ENCODE results near the gene CRABP2. TPM values are rescaled to one million over a fixed set of nuclear protein-coding genes. Genes with fewer than 3 reads are reported as not detected.

Gene CRABP2
- total RNA-seq, 6 donors from 2014 or later = 0.76 to 8.1 (median 3.9) TPM; not detected in 1

DNA sequence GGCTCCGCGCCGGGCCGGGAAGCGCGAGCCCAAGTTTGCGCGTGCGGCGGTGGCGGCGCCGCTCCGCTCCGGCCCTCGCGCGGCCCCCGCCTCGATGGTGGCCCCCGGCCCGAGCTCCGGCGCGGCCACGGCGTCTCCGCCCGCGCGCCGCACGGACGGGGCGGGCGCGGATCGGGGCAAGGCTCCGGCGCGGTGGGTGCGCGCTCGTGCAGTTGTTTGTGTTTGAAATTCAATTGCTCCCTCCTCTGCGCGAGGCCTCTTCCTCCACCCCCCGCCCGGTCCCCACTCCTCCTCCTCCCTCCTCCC lies 46.0 kb upstream of the CRABP2 start, which contains the start of gene HDGF:
HDGF (minus strand) TSS at position 225 of the 306 bp plus-strand sequence. CDS start 246 bp downstream, outside the sequence.
- 3% methylated on average over 8 of the region's 48 CpGs; no CpG with 5 or more reads in 1 of the 2 donors for WGBS, 2 donors
- no peak for TF ChIP-seq EP300 (IDR thresholded peaks at IDR 0.05)
- TF ChIP-seq, protein P1, sequence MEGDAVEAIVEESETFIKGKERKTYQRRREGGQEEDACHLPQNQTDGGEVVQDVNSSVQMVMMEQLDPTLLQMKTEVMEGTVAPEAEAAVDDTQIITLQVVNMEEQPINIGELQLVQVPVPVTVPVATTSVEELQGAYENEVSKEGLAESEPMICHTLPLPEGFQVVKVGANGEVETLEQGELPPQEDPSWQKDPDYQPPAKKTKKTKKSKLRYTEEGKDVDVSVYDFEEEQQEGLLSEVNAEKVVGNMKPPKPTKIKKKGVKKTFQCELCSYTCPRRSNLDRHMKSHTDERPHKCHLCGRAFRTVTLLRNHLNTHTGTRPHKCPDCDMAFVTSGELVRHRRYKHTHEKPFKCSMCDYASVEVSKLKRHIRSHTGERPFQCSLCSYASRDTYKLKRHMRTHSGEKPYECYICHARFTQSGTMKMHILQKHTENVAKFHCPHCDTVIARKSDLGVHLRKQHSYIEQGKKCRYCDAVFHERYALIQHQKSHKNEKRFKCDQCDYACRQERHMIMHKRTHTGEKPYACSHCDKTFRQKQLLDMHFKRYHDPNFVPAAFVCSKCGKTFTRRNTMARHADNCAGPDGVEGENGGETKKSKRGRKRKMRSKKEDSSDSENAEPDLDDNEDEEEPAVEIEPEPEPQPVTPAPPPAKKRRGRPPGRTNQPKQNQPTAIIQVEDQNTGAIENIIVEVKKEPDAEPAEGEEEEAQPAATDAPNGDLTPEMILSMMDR (IDR thresholded peaks at IDR 0.05) = peak in 1 of 6 experiments; percentile 0
- peaks cover 40 to 60% (median 48%) of the 10 kb centered on the region in 4 donors for H3K4me1 ChIP-seq
- H3K9me3 ChIP-seq = no peaks in the 10 kb centered on the region
- no peaks in the 10 kb centered on the region for H3K27me3 ChIP-seq
- DNase-seq (no peak), ATAC-seq (ENCODE audit: low FRiP score in 2 of 2) (no peak)
- no peaks in the 10 kb centered on the region for H3K36me3 ChIP-seq
- peak within 1 kb of the TSS; percentile 96 to 99 (median 98) for H3K27ac ChIP-seq
- peak within 1 kb of the TSS; percentile 46 to 93 (median 87) for H3K4me3 ChIP-seq

DNA sequence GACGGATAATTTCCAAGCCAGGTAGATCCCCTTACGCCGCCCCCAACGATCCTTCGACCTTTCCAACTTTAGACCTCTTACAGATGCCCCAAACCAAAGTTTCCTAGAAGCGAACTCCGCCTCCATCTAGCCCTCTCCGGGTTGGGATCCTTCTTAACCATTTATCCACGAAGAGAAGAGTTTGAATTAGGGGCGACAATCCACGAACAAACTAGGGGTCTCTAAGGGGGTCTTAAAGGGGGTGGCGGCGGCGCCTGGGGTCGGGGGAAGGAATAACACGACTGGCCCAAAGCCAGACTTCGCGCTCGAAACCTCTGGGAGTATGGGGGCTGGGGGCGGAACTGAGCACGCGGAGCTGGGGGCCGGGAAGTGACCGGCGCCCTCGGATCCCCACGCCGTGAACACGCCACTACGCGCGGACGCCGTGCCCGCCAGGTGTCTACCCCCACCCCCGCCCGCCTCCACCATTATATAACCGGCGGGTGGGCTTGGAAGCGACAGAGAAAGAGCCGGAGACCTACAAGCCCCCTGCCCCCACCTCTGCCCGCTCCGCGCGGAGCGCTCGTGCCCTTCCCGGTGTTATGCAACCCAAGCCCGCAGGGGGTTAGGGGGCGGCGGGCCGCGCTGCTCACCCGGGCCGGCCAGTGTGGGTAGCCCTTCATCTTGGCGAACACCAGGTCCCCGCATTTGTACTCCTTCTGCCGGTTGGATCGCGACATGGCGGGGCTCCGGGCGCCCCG lies 45.5 kb upstream of the CRABP2 start:
- WGBS, 2 donors = 1% methylated on average over 20 to 45 of the region's 64 CpGs
- Histone ChIP-seq H3K4me3 (peak overlapping the region; percentile 39 to 93 (median 87)), H3K27me3 (no peaks in the 10 kb centered on the region), H3K4me1 (peaks cover 45 to 65% (median 54%) of the 10 kb centered on the region in 4 donors), H3K27ac (peak overlapping the region; percentile 96 to 99 (median 98)), H3K9me3 (no peaks in the 10 kb centered on the region), H3K36me3 (no peaks in the 10 kb centered on the region)
- ATAC-seq (ENCODE audit: low FRiP score in 2 of 2) = peak in 1 of 2 donors; percentile 13
- TF ChIP-seq POLR2A (IDR thresholded peaks at IDR 0.05) = peak in 1 of 4 donors; percentile 45
- TF ChIP-seq POLR2AphosphoS5 (IDR thresholded peaks at IDR 0.05) = peak in 1 of 2 donors; percentile 28
- TF ChIP-seq EP300 (IDR thresholded peaks at IDR 0.05) = no peak
- TF ChIP-seq, protein P1 (IDR thresholded peaks at IDR 0.05) = peak in 4 of 6 experiments; percentile 26 to 55 (median 46)
- DNase-seq = peak; percentile 50 to 93

DNA sequence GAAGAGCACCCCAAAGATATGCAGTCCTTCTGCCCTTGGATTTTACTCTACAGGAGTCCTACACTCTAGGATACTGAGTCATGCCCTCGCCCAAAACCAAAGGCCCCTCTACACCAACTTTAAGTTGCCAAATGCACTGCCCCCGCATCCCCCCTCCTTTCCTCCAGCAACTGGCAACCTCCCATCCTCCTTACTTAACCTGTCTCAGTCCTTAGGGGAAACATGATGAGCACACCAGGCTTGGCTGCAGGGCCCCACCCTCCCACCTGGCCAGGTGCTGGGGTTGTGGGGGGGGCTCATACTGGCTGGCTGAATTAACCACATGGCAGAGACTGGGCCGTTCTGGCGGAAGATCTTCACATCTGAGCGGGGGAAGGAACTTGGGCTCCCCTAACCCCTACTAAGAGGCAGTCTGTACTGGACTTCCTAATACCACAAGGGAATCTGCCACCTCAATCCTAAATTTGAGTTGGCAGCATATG lies 44.8 kb upstream of the CRABP2 start:
- 1 to 9% methylated on average over 3 to 5 of the region's 5 CpGs for WGBS, 2 donors
- ATAC-seq (ENCODE audit: low FRiP score in 2 of 2) (no peak), DNase-seq (peak in 1 of 2 donors; percentile 73)
- Histone ChIP-seq H3K9me3 (no peaks in the 10 kb centered on the region), H3K4me1 (peaks cover 52 to 72% (median 60%) of the 10 kb centered on the region in 4 donors), H3K36me3 (peaks cover 0 to 1% (median 0%) of the 10 kb centered on the region in 4 donors), H3K4me3 (peak overlapping the region; percentile 39 to 93 (median 87)), H3K27ac (peak overlapping the region; percentile 96 to 99 (median 98)), H3K27me3 (no peaks in the 10 kb centered on the region)
- TF ChIP-seq POLR2AphosphoS5 (IDR thresholded peaks at IDR 0.05) (peak in 1 of 2 donors; percentile 49), POLR2A (IDR thresholded peaks at IDR 0.05) (peak in 2 of 4 donors; percentile 37 to 40)
- TF ChIP-seq, protein P1 (IDR thresholded peaks at IDR 0.05) = no peak

DNA sequence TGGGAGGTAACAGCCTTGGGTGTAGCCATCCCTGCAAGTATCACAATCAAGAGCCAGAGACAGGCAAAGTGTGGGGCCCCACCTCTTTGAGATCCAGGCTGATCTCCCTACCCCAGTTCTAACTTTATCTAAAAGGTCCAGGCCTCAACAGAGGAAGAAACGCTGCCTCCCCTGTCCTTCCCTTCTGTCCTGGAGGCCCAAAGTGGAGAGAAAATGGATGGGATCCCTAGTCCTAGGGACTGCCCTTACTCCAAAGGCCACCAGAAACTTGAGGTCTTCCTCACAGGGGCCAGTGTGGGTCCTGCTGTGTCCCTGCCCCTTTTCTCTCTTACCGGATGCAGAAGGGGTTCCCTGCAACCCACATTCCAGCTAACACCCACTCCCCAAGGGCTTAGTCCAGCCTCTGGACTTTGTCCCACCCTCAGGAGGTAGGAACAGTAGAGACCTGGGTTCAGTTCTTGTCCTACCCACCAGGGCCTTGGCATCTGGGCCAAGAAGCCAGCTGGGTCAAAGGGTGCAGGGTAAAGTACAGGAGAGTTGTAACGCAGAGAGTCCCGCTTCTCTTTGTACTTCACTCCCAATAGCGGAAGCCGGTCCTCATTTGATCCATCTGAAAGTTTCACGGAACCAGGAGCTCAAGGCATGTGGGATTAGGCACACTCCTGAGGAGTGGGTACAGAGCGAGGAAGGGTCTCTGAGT lies 44.2 kb upstream of the CRABP2 start:
- H3K4me3 ChIP-seq = peak overlapping the region; percentile 39 to 93 (median 87)
- peaks cover 54 to 76% (median 64%) of the 10 kb centered on the region in 4 donors for H3K4me1 ChIP-seq
- ATAC-seq (ENCODE audit: low FRiP score in 2 of 2) (no peak), DNase-seq (no peak)
- TF ChIP-seq, protein P1 (IDR thresholded peaks at IDR 0.05) = peak in 1 of 6 experiments; percentile 22
- no peak for TF ChIP-seq POLR2A (IDR thresholded peaks at IDR 0.05)
- no peak for TF ChIP-seq EP300 (IDR thresholded peaks at IDR 0.05)
- TF ChIP-seq POLR2AphosphoS5 (IDR thresholded peaks at IDR 0.05) = peak in 1 of 2 donors; percentile 30
- peak overlapping the region; percentile 96 to 99 (median 98) for H3K27ac ChIP-seq
- H3K36me3 ChIP-seq = peaks cover 0 to 8% (median 4%) of the 10 kb centered on the region in 4 donors
- H3K9me3 ChIP-seq = no peaks in the 10 kb centered on the region
- H3K27me3 ChIP-seq = no peaks in the 10 kb centered on the region
- WGBS, 2 donors = 25 to 53% methylated on average over 7 to 8 of the region's 8 CpGs

All from upper lobe of left lung (tissue), 6 donors.